SW 1271 (cell line): ENCODE results near the gene FRMPD1.
"Not testable (repeated sequence)": the region's sequence is repeated elsewhere in the genome, so short reads cannot be mapped to it uniquely, and the experiment has no call there.

Experiments
- DNase-seq, 2 experiments: peaks; one replicate each; lab custom pipeline; 2025; lab: John Stamatoyannopoulos, UW

Gene FRMPD1

DNA sequence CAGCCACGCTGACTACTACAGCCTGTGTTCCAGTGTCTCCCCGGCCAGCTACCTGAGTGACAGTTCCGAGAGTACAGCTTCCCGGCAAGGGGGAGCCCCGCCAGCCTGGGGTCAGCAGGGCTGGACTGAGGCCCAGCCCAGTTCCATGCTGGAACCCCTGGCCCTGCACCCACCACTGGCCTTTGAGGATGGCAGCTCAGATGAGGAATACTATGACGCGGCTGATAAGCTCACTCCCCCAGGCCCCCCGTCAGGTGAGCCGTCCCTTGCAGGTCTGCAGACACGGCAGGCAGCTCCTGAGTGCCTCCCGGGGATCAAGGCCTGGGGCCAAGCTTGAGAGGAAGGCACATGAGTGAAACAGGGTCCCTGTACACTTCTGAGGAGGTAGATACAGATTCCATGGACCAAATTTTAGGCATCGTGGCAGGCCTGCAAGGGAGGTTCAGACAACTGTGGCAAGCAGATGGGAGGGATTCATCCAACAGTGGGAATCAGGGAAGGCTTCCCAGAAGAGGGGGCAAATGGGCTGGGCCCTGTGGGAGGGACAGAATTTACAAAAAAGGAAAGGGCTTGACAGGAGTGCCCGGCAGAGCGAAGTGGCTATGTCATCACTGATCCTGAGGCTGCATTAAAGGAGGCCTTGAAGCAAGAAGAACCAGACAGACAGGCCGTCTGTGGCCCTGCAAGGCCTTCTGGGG lies 90.0 kb downstream of the FRMPD1 start:
- no peak for DNase-seq

GRCh38 chr9:37745970-37746369 lies 95.2 kb downstream of the FRMPD1 start:
- DNase-seq, result no peak

DNA sequence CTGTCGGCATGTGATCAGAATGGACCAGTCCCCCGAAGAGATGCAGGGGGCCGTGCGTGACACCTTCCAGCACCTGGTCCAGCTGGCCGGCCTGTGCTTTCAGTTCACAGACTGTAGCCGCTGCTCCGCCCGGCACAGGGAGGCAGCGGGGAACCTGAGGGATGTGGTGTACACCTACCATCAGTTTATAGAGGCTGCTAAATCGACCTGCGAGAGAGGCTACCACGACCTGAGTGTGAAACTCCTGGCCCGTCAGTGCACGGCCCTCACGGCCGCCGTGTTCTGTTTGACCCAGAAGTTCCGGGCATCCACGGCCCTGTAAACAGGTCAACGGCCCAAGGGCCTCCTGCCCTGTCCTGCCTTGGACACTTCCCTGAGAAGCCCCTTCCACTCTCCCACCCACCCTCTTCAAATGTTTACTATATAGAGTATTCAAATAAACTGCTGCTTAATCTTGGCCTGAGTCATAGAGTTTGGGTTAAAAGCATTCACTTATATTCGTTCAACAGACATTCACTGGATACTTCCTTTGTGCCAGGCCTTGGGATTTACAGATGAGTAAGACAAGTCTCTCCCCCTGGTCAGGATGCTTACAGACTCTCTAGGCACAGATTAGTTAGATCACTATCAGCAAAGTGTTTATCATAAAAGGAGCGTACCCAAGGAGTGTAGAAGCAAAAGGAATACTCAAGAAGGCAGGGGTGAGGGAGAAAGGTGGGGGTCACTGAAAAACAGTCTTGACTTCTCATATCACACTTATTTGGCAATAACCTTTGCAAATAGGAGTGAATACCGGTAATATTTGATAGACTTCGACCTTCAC lies 95.9 kb downstream of the FRMPD1 start:
- DNase-seq, result no peak

DNA sequence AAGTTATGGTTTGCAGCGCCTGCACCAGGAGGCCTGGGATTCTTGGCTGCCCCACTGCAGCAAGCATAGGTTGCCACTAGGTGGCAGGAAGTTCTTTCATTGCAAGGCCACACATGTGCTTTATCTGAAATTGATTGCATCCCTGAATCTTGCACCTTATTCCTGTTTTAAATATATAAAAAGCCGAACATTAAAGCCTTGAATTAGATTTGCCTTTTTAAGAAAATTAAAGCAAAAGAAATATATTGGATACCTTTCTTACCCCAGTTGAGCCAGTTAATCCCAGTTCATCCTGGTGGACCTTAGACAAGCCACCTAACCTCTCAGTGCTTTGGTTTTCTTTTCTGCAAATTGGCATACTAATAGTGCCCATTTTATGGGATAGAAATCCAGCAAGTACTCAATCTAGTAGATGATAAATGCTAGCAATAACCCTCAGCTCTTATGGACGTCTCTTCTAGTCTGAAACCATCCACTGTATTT lies 96.6 kb downstream of the FRMPD1 start:
- DNase-seq, result peak in 1 of 2 experiments; percentile 26

GRCh38 chr9:37749129-37749528 lies 98.4 kb downstream of the FRMPD1 start:
- DNase-seq, result no peak

GRCh38 chr9:37751186-37751585 lies 100.4 kb downstream of the FRMPD1 start:
- no peak for DNase-seq

GRCh38 chr9:37751704-37752103 lies 101.0 kb downstream of the FRMPD1 start:
- DNase-seq, result not testable (repeated sequence)

- DNase-seq, result not testable (repeated sequence)
These were observed 101.4 kb downstream of the FRMPD1 start for GRCh38 chr9:37752112-37752511.

GRCh38 chr9:37752642-37753488 lies 102.1 kb downstream of the FRMPD1 start:
- no peak for DNase-seq

GRCh38 chr9:37753489-37754190 lies 102.9 kb downstream of the FRMPD1 start, which contains the start of gene TRMT10B:
Gene TRMT10B (plus strand): TSS chr9:37753805. CDS start chr9:37761932, 8,127 bp downstream.
- DNase-seq, result peak in 1 of 2 experiments; percentile 54

GRCh38 chr9:37758747-37759146 lies 108.0 kb downstream of the FRMPD1 start:
- no peak for DNase-seq

DNA sequence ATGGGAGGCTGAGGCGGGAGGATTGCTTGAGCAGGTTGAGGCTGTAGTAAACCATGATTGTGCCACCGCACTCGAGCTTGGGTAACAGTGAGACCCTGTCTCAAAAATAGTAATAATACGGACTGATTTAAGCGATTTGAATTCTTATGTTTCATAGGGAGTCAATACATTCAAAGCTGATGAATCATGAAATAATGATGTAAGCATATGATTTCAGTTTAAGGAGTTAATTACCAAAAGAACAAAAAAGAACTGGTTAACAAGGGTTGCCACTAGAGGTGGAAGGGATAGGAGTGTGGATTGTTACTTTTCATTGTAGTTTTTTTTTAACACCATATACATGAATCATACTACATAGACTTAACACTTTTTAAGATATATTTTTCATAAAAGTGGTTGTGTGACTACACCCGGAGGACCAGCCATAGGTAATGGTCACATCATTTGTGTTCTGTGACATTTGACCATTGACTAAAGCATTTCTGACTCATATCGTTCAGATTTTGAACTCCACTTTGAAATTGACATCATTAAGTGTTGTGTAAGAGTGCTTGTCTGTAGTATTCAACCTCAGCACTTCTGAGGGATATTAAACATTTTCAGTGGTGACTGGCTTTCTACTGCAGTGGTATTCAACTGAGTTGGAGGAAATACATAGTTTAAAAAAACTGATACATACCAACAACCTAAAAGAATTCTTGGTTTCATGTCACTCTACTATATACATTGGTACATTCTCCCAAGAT lies 109.8 kb downstream of the FRMPD1 start:
- no peak for DNase-seq

GRCh38 chr9:37761511-37761910 lies 110.8 kb downstream of the FRMPD1 start:
- no peak for DNase-seq

GRCh38 chr9:37765263-37765662 lies 114.5 kb downstream of the FRMPD1 start:
- not testable (repeated sequence) for DNase-seq

- DNase-seq, result no peak
These were observed 118.6 kb downstream of the FRMPD1 start for GRCh38 chr9:37769306-37769705.

DNA sequence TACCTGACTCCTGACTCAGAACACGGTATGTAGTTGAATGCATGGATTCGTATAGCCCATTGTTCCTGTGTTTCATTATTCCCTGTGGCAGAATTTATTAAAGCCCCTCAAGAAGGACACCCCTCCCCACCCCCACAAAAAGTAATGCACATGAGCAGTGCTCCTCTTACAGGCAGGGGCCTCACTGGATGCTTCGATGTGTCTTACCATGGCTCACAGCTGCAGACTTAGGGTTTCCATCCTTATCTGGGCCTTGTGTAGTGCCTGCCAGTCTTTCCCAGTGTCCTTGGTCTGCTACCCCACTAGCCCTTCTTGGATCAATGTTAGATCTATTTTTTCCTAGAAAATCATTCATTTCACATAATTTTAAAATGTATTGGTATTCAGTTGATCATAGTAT lies 119.2 kb downstream of the FRMPD1 start:
- no peak for DNase-seq

- no peak for DNase-seq
These were observed 124.6 kb downstream of the FRMPD1 start for GRCh38 chr9:37775216-37775919.

- no peak for DNase-seq
These were observed 125.6 kb downstream of the FRMPD1 start for GRCh38 chr9:37776328-37776727.

- DNase-seq, result no peak
These were observed 127.8 kb downstream of the FRMPD1 start for GRCh38 chr9:37778534-37778933.

- DNase-seq, result no peak
These were observed 133.5 kb downstream of the FRMPD1 start for GRCh38 chr9:37784291-37784615.
